Stimulated activated CD8-positive, alpha-beta memory T cell treated with anti-CD3 and anti-CD28 coated beads, Interleukin-7, amount 100 ng/mL, for 1 hour (primary cell): Measurements from ENCODE around the gene MINDY4.

Experiments
- DNase-seq, 2 donors: peaks; one replicate each; pipeline ENCODE4 v3.0.0-alpha.2; 2020; ENCODE audit warnings: low read depth in 2 of 2

MINDY4 gene

DNA sequence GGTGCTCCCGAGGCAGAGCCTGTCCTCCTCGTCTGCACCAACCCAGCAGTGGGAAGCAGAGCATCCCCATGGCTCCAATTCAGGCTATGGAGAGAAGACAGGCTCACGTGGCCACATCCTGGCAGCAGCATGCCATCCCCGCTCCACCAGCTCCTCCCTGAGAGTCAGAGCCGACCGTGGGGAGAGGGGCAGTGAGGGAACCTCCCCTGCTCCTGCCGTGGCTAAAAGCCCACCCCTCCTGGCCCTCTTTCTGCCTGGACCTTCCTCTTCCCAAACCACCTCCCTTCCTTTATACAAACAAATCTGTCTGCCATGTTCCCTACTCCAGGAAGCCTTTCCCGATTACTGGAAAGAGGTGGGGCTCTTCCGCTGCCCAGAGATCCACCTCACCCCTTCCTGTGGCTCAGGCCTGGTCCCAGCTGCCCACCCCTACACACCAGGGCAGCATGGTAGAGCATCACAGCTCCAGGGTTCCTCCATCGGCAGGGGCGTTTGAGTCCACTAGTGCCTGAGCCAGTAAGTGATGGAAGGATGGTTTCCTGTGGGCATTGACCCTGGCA, 129.7 kb downstream of the MINDY4 start:
- no peak for DNase-seq

DNA sequence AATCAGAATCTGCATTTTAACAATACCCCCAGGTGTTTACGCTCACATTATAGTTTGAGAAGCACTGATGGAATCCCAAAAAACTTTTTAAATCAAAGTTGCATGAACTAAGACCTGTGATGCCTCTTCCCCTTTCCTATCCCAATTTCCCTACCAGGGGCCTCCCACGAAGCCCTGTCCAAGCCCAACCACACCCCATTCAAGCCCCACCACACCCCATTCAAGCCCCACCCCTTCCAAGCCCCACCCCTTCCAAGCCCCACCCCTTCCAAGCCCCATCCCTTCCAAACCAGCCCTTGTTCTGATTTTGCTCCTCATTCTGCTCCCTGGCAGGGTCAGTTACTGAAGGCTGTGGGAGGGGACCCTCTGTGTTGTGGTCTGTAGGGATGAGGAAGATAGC, 130.6 kb downstream of the MINDY4 start:
- DNase-seq: no peak

DNA sequence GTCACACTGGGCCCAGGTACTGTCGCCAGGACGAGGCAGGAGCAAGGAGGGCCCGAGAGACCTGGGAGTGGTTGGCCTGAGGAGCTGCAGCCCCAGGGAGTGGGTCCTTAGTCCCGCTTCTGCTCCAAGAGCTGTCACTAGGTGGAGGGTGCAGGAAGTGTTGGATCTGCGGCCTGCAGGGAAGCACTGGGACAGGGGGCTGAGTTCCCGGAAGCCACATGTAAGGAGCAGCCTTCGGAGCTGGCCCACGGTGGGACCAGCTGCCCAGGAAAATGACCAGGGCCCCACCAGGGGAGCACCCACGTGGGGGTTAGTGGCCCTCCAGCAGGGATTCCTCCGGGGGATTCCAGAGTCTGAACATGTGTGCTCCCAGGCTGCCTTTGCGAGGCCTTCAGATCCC, 131.2 kb downstream of the MINDY4 start:
- DNase-seq: no peak

DNA sequence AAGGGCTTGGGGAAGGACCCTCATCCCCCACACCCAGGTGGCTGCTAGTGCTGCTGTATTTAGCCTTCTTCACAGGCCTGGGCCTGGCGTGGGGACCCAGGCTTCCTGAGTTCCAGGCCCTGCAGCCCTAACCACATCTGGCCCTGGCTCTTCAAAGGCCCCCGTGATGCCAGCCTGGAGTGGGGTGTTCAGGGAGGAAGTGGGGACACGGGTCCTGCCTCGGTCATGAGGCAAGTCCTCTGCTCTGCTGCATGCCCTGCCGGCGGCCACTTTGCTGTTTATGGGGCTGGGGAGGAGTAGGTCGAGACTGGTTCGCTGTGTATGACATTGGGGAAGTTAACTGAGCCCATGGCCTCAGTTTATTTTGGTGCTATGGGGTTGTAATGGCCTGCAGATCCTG, 131.9 kb downstream of the MINDY4 start:
- no peak for DNase-seq

DNA sequence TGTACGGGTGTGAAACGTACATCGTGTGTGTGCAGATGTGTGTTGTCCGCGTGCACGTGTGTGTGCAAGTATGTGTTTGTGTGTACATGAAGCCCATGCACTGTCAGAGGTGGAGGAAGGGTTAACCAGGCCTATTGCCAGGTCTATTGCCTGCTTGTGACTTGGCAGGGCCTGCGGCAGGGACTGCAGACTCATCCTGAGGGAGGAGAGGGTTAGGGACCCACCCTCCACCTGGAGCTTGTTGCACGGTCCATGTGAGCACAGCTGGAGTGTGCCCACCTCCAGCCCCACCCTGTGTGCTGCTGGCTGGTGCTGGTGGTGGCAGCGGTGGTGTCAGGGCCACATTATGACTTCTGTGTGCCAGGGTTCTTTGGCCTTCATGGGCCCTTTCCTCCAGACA, 133.3 kb downstream of the MINDY4 start:
- no peak for DNase-seq

DNA sequence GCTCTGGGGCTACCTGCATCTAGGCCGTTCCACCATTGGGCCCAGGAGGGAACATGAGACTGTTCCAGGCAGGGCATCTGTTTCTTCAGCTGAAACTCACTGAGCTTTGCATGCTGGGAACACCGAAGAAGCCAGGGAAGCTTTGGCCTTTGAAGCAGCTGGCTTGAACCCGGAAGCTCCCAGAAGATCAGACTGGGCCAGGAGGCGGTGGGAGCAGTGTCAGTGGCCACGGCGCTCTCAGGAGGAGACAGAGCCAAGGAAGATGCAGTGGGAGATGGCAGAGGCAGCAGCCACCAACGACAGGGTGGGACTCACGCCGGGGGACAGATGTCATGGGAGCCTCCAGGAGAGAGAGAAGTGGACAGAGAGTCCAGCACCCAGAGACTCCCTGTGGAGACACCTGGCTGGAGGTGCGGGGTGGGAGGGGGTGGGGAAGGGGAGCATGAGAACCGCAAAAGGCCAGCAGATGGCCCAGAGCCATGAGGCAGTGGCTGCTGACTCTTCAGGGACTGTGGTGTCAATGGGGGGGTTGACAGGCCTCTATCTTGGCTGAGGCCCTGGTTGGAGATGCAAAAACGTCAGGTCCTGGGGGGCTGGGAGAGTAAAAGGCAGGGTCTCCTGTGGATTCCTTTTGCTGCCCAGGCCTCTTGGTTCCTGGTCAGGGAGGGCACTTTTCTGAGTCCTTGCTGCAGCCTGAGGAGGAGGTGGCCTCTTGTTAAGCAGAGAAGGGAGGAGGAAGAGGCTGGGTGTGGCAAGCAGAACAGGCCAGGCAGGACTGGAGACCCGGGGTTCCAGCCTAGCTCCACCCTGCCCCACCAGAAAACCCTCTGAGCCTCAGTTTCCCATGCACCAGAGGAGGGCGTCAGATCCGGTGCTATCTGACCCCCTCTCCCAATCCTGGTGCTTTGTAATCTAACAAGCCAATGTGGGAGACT, 134.1 kb downstream of the MINDY4 start:
- no peak for DNase-seq

DNA sequence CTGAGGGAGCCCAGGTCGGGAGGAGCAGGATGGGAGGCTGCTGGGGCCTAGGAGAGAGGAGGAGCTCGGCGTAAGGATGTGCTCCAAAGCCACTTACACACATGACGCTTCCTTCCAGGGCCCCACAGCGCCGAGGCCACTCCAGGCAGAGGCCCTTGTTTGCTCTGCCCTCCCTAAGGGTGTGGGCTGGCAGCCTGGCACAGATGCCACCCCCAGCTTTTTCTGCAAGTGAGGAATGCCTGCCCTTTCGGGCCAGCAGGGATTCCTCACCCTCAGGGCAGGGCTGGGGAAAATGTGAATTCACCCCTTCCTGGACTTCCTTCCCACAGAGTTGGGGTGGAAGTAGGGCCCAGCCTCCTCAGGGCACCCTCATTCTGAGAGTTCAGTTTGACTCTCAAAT, 134.8 kb downstream of the MINDY4 start:
- no peak for DNase-seq

DNA sequence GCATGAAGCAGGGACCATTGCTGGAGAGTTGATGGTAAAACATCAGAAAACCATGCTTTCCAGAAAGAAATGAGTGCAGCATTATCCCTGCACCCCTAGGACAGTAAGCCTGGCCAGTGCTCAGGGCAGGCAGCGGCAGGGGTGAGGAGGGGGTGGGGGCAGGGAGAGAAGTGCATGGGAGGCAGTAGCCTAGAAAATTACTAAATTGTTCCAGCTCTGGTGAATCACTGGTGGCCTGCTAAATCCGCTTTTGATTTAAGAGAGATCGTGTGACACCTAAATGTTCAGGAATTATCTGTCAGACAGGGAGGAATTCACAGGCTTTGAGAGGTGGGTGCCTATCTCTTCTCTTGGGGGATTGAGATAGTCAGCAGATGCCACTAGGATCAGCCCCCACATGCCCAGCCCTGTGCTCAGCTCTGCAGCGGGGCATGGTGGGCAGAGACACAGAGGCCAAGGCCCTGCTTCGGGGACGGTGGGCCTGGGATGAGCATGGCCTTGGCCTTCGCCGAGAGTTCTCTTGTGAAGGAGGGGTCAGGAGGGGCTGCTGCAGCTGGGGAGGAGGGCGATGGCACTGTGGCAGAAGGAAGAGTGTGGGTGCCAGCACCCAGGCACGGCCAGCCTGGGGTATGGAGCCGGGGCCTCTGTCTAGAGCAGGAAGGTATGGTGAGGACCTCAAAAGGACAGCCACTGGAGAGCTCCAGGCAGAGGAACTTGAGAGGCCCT, 135.5 kb downstream of the MINDY4 start:
- DNase-seq: no peak

DNA sequence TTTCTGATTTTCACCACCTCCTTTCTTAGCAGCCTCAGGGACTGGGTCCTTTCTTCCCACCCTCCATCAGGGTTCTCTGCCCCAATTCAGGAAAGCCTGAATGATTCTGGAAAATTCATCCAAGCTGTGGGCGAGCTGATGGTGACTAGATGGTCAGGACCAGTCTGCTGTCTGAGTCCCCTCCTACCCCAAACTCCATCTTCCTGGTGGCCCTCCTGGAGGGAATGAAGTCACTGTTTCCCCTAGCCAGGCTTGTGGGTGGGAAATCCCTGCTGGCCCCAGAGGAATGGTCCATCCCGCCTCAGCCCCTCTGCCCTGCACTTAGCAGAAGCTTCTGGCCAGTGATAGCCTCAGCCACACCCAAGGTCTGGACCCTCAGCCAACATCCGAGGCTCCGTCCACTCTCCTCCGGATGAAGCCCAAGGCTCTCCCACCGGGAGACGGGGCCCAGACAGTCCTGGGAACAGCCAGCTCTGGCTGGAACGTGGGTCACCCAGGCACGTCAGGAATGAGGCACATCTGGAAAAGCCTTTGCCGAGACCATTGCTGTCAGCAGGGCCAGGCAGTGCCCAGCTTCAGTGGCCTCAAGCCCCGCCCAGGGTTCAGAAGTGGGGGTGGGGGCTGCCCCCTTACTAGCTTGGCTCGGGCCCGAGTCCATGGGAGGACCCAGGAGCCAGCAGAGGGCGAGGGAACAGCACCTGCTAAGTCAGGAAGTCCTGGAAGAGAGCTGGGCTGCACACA, 136.5 kb downstream of the MINDY4 start:
- no peak for DNase-seq

DNA sequence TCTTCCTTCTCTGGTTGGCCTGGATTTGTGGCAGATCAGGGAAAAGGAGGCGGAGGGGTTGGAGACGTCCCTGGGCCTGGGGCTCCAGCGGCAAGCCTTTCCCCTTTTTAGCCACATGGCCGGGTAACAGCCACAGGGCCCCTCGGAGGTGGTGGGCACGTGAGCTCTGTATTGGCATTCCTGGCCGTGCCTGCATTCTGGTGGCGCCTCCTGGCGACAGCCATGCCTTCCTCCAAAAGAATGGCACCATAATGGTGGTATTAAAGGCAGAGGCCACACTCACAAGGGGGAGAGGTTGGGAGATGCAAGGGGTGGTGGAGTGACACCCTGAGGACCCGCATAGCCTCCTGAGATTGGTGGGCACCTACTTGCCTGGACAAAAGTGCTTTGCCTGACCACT, 137.5 kb downstream of the MINDY4 start:
- no peak for DNase-seq

DNA sequence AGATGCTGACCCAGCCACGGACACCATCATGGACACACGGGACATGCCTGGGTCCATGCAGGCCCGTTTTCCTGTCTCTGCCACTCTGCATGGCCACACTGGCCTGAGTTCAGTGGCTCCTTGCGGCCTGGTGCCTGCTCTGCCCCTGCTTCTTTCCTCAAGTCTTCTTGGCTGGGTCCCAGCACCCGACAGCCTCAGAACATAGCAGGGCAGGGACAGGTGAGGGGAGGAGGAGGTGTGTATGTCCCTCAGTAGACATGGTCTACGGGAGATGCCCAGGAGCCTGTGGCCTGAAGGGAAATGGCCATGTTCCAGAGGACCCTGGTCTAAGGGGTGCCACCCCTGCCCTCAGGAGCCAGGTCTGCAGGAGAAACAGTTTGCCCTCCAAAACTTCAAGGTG, 138.2 kb downstream of the MINDY4 start:
- DNase-seq: no peak

DNA sequence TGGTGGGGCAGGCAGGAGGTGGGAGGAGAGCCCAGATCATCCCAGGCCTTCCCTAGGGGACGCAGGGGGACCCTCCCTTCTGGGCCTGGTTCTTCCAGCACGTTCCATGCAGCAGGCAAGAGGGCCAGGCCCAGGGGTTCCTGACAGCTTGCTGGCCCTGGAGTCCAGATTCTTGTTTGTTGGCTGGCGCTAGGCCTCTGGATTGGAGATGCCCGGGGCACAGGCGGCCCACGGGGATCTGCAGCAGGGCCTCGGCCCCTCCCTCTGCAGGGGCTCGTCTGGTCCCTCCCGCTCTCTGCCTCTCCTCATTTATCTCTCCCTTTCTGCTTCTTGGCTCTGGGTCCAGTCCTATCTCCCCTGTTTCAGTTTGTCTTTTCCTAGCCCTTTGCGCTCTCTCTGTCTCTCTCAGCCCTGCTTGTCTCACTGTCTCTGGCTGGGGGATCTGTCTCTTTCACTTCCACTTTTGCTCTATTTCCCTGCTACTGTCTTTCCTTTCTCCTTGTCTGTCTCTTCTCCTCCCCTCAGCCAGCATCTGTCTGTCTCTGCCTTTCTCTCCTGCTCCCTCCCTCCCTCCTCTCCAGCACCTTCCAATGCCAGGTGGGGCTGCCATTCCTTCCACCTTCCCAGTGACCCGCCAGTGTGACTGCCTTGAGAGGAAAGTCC, 139.3 kb downstream of the MINDY4 start:
- DNase-seq: no peak

DNA sequence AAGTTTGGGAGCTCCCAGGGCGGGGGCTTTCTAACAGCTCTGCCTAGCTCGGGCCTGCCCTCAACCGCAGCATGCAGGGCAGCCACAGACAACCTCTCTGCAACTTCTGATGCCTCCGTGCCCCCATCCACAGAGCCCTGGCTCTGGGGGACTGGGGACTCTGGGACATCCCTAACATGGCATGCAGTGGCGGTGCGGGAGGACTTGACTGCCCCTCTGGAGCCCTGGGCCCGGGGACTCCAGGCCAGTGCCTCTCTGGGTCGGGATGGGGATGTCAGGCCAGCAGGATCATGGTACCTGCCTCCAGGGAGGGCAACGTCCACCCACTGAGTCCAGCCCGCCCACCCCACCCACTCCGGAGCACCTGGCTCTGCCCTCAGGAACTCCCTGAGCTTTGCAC, 139.9 kb downstream of the MINDY4 start:
- DNase-seq: no peak

DNA sequence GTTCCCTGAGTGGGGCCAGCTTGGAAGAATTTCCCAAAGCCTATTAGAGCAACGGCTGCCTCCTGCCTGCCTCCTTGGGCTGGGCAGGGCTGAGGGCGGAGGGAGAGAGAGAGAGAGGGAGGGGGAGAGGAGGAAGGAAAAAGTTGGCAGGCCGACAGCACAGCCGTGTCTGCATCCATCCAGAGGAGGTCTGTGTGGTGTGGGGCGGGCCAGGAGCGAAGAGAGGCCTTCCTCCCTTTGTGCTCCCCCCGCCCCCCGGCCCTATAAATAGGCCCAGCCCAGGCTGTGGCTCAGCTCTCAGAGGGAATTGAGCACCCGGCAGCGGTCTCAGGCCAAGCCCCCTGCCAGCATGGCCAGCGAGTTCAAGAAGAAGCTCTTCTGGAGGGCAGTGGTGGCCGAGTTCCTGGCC, 140.3 kb downstream of the MINDY4 start, which contains the start of gene AQP1:
Gene AQP1 (plus strand): TSS at position 293 of the 409 bp plus-strand sequence. CDS start 57 bp downstream, at position 350.
- DNase-seq: no peak

DNA sequence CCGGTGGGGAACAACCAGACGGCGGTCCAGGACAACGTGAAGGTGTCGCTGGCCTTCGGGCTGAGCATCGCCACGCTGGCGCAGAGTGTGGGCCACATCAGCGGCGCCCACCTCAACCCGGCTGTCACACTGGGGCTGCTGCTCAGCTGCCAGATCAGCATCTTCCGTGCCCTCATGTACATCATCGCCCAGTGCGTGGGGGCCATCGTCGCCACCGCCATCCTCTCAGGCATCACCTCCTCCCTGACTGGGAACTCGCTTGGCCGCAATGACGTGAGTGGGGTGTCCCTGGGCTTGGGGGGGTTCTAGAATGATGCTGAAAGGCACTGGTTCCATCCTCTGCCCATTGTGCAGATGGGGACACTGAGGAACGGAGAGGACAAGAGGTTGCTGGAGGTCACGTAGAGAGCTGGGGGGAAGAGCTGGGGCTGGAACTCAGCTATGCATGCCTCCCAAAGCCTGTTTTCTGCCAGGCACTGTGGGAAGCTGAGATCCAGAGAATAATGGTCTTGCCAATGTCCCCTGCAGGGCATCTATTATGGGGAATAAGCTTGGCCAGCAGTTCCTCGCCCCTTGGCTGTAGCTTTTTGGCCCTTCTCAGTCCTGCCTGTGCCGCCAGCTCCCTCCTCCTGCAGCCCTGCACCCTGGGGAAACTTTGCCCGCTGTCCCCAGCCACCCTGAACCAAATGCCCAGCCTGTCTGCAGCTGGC, 141.0 kb downstream of the MINDY4 start:
- DNase-seq: no peak

DNA sequence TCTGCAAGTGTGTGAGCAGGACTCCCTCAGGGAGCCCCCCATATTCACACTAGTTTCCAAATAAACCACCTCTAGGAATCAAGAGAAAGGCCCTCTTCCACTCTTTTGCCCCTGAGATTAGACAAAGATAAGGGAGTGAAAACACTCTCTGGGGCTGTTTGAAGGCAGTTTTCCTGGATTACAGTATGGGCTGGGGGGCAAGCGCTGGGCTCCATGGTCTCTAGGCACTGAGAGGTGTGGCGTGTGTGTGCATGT, 141.4 kb downstream of the MINDY4 start:
- no peak for DNase-seq

DNA sequence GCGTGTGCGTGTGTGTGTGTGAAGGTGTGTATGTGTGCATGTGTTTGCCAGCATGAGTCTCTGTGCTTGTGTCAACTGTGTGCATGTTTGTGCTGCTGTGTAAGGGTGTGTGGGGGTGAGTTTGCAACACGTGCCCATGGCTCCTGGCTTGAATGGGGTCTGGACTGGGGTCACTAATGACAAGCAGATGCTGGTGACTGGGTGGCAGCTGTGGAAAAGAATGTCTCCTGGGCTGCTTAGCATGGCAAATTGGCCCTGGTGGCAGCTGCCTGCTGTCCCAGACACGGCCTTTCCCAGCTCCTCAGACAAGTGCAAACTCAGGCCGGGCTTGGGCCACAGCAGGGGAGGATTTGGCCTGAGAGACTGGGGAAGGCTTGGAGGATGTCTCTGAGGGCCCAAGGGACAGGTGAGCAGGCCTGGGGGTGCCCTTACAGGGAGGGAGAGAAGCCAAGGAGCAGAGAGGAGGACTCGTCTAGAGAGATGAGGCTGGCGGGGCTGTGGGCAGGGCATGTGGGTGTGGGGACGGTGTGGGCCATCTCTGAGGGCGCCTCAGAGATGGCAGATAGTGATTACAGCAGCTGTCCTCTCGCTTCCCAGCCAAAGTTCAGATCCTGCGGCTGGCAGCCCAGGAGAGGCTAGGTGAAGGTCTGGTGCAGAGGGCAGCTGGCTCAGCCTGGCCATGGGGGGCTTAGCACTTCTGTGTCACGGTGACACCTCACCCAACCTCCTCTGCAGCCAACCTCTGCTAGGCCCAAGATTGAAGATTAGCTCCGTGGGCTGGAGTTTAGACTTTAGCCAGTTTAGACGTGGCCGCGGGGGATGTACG, 142.0 kb downstream of the MINDY4 start:
- no peak for DNase-seq

DNA sequence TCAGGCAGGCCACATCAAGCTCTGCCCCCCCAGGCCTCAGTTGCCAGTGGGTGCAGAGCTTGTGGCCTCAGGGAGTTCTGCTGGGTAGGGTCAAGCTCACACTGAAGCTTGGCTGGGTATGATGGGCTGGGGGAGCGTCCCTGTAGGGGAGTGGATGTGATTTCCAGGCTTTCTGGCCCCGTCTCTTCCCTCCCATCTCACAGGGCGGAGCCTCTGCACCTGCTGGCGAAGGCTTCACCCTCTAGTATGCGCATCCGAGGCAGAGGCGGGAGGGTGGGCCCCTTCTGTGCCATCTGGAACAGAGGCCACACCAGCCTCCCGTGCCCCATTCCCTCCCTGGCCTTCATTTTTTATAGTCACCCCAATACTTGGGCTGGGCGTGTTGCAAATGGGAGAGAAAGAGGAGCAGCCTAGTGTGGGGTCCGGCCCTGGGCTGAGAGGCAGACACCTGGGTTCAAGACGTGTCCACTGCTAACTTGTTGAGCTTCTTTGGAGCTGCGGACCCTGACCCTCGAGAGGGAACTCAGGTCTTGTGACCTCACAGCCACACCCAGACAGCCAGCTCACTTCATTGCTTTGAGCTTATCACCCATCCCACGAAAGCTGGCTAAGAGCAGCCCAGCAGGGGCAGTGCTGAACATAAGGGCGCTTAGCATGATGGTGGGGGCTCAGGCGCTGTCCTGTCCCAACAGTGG, 142.8 kb downstream of the MINDY4 start:
- no peak for DNase-seq

DNA sequence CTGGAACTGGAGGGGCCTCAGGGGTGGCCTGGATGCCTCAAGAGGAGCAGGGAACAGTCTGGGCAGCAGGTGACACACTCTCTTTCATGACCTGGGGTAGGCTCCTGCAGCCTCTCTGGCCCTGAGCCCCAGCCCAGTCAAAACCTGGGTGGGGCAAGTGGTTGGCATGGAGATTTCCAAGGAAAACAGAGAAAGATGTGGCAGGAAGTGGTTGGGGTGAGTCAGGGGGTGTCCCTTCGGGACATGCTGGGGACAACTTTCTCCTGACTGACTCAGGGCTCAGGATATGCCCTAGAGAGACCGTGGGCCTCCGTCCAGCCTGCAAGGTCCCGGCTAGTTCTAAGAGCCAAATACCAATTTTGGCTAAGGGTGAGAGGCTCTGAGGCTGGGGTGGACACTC, 143.4 kb downstream of the MINDY4 start:
- DNase-seq: no peak
